Measurements from ENCODE around the gene CNP.
"Not testable (repeated sequence)": the region's sequence is repeated elsewhere in the genome, so short reads cannot be mapped to it uniquely, and the experiment has no call there.

GRCh38 chr17:42010266-42010680 lies 43.7 kb downstream of the CNP start:
- not testable (repeated sequence) for TF ChIP-seq POLR2A, SPI1, POLR2AphosphoS5, POU2F2, TAF1 (IDR thresholded peaks at IDR 0.05; ENCODE audit: low read depth, low read length)
